Measurements from ENCODE around the gene NSMF. TPM values are rescaled to one million over a fixed set of nuclear protein-coding genes. Genes with fewer than 3 reads are reported as not detected.
"Not testable (repeated sequence)": the region's sequence is repeated elsewhere in the genome, so short reads cannot be mapped to it uniquely, and the experiment has no call there.

NSMF gene
- total RNA-seq, 1 experiment from 2014 or later: 52.7 TPM

DNA sequence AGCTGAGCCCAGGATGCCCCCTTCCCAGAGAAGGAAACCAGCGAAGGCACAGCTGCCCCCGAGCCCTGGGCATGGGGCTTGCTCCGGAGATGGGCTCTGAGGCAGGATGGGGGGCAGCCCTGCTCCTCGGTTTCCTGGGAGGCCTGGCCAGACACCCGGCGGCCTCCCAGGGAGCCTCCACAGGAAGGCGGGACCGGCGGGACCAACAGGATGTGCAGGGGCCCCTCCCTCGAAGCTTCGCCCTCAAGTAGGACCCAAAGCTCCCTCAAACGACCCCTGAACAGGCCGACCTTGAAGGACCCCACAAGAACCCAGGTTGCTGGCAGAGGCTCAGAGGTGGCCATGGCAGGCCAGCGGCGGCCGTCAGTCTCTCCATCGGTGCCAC, 47.9 kb downstream of the NSMF start:
- peaks cover 27% of the 10 kb centered on the region for H3K4me1 ChIP-seq (ENCODE audit: insufficient read depth, low read length, poor library complexity, severe bottlenecking)
- BruUV-seq (replicated peaks): no TSS peak
- H3K9me3 ChIP-seq (ENCODE audit: low read depth, low read length, poor library complexity, severe bottlenecking): no peaks in the 10 kb centered on the region
- H3K27ac ChIP-seq (ENCODE audit: low read depth, low read length, poor library complexity, severe bottlenecking): peak overlapping the region; percentile 5
- POLR2A ChIA-PET (ENCODE audit: low non-redundant PET): no interaction called here
- no peak overlapping the region for H3K4me3 ChIP-seq (ENCODE audit: low read depth, low read length, poor library complexity, severe bottlenecking)
- DNase-seq (ENCODE audit: low spot score): no peak
- no peaks in the 10 kb centered on the region for H3K27me3 ChIP-seq (replicated peaks; ENCODE audit: insufficient read depth, low read depth, low read length, poor library complexity)
- no peaks in the 10 kb centered on the region for H3K36me3 ChIP-seq (ENCODE audit: insufficient read depth, low read length, poor library complexity, severe bottlenecking)
- intact Hi-C loops (cut with micrococcal nuclease; ENCODE audit: unreplicated experiment): no loop called here
- CTCF ChIA-PET: no interaction called here
- TF ChIP-seq, protein P1, sequence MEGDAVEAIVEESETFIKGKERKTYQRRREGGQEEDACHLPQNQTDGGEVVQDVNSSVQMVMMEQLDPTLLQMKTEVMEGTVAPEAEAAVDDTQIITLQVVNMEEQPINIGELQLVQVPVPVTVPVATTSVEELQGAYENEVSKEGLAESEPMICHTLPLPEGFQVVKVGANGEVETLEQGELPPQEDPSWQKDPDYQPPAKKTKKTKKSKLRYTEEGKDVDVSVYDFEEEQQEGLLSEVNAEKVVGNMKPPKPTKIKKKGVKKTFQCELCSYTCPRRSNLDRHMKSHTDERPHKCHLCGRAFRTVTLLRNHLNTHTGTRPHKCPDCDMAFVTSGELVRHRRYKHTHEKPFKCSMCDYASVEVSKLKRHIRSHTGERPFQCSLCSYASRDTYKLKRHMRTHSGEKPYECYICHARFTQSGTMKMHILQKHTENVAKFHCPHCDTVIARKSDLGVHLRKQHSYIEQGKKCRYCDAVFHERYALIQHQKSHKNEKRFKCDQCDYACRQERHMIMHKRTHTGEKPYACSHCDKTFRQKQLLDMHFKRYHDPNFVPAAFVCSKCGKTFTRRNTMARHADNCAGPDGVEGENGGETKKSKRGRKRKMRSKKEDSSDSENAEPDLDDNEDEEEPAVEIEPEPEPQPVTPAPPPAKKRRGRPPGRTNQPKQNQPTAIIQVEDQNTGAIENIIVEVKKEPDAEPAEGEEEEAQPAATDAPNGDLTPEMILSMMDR (conservative IDR thresholded peaks at IDR 0.05; ENCODE audit: low read depth, low read length): no peak
- TF ChIP-seq EZH2 (IDR thresholded peaks at IDR 0.05; ENCODE audit: borderline replicate concordance, low read depth, low read length, poor library complexity, severe bottlenecking): no peak

DNA sequence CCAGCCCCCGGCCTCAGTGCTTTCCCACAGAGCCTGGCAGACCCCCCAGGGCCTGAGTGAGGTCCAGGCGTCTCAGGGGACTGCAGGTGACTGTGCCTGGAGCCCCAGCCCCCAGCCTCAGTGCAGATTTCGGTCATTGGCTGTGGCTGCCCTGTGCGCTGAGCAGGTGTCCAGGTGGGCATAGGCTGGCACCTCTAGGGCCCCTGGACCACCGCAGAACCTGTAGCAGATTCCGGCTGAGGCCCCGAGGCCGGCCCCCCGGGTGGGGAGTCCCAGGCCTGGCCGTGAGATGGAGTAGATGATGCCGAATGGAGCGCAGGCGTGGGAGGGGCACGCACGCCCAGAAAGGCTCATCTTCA, 48.3 kb downstream of the NSMF start:
- no peak overlapping the region for H3K4me3 ChIP-seq (ENCODE audit: low read depth, low read length, poor library complexity, severe bottlenecking)
- ChIA-PET CTCF (no interaction called here), POLR2A (ENCODE audit: low non-redundant PET) (no interaction called here)
- intact Hi-C loops (cut with micrococcal nuclease; ENCODE audit: unreplicated experiment): no loop called here
- BruUV-seq (replicated peaks): no TSS peak
- peak overlapping the region; percentile 5 for H3K27ac ChIP-seq (ENCODE audit: low read depth, low read length, poor library complexity, severe bottlenecking)
- no peaks in the 10 kb centered on the region for H3K9me3 ChIP-seq (ENCODE audit: low read depth, low read length, poor library complexity, severe bottlenecking)
- TF ChIP-seq EZH2 (IDR thresholded peaks at IDR 0.05; ENCODE audit: borderline replicate concordance, low read depth, low read length, poor library complexity, severe bottlenecking): no peak
- TF ChIP-seq, protein P1 (conservative IDR thresholded peaks at IDR 0.05; ENCODE audit: low read depth, low read length): no peak
- H3K27me3 ChIP-seq (replicated peaks; ENCODE audit: insufficient read depth, low read depth, low read length, poor library complexity): no peaks in the 10 kb centered on the region
- H3K4me1 ChIP-seq (ENCODE audit: insufficient read depth, low read length, poor library complexity, severe bottlenecking): peaks cover 27% of the 10 kb centered on the region
- H3K36me3 ChIP-seq (ENCODE audit: insufficient read depth, low read length, poor library complexity, severe bottlenecking): no peaks in the 10 kb centered on the region
- DNase-seq (ENCODE audit: low spot score): no peak

DNA sequence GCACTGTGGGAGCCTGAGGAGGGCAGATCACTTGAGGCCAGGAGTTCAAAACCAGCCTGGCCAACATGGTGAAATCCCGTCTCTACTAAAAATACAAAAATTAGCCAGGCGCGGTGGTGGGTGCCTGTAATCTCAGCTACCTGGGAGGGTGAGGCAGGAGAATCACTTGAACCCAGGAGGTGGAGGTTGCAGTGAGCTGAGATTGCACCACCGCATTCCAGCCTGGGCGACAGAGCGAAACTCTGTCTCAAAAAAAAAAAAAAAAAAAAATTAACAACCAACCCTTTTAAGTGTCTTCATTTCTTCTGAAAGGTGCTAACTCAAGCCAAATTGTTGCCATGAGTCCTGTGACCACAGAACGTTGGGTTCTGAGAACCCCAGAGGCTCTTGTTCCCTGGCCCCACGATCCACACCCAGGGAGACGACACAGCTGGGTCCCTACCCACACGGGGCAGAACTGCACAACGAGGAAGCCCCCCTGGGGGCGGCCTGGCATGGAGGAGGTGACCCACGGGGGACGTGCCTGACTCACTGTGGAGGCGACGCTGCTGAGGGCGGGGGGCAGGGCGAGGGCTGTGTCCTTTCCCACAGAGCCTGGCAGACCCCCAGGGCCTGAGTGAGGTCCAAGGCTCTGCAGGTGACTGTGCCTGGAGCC, 48.8 kb downstream of the NSMF start:
- CTCF ChIA-PET; H3K9me3 ChIP-seq (ENCODE audit: low read depth, low read length, poor library complexity, severe bottlenecking); H3K27ac ChIP-seq (ENCODE audit: low read depth, low read length, poor library complexity, severe bottlenecking); POLR2A ChIA-PET (ENCODE audit: low non-redundant PET); H3K27me3 ChIP-seq (replicated peaks; ENCODE audit: insufficient read depth, low read depth, low read length, poor library complexity); BruUV-seq (replicated peaks); H3K4me3 ChIP-seq (ENCODE audit: low read depth, low read length, poor library complexity, severe bottlenecking); intact Hi-C loops (cut with micrococcal nuclease; ENCODE audit: unreplicated experiment); H3K36me3 ChIP-seq (ENCODE audit: insufficient read depth, low read length, poor library complexity, severe bottlenecking); DNase-seq (ENCODE audit: low spot score): not testable (repeated sequence)
- peaks cover 27% of the 10 kb centered on the region for H3K4me1 ChIP-seq (ENCODE audit: insufficient read depth, low read length, poor library complexity, severe bottlenecking)

DNA sequence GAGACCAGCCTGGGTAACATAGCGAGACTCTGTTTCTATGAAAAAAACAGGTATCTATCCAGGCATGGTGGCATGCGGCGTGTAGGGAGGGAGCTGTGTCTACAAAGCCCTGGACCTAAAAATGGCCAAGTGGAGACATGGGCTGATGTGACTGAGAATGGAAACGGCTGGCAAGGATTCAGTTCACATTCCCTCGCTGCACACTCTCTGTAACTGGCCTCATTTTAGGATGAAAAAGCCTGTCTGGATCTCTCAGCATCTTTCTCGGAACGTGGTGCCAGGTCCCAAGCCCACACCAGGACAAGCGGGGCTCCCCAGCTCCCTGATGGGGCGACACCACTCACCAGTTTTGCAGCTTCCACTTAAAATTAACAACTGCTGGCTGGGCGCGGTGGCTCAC, 49.6 kb downstream of the NSMF start:
- peaks cover 27% of the 10 kb centered on the region for H3K4me1 ChIP-seq (ENCODE audit: insufficient read depth, low read length, poor library complexity, severe bottlenecking)
- no TSS peak for BruUV-seq (replicated peaks)
- TF ChIP-seq, protein P1 (conservative IDR thresholded peaks at IDR 0.05; ENCODE audit: low read depth, low read length): no peak
- TF ChIP-seq EZH2 (IDR thresholded peaks at IDR 0.05; ENCODE audit: borderline replicate concordance, low read depth, low read length, poor library complexity, severe bottlenecking): no peak
- intact Hi-C loops (cut with micrococcal nuclease; ENCODE audit: unreplicated experiment): loop anchor here (2.0 kb wide), 1 partner anchor 115 kb away; no protein-coding TSS in a partner anchor
- H3K27ac ChIP-seq (ENCODE audit: low read depth, low read length, poor library complexity, severe bottlenecking): no peak overlapping the region
- no peaks in the 10 kb centered on the region for H3K36me3 ChIP-seq (ENCODE audit: insufficient read depth, low read length, poor library complexity, severe bottlenecking)
- no peak for DNase-seq (ENCODE audit: low spot score)
- no peaks in the 10 kb centered on the region for H3K9me3 ChIP-seq (ENCODE audit: low read depth, low read length, poor library complexity, severe bottlenecking)
- ChIA-PET CTCF (no interaction called here), POLR2A (ENCODE audit: low non-redundant PET) (interaction anchor here (0.8 kb wide), 1 partner anchor 305 kb away, joined by 3 read pairs; no protein-coding TSS in a partner anchor)
- no peak overlapping the region for H3K4me3 ChIP-seq (ENCODE audit: low read depth, low read length, poor library complexity, severe bottlenecking)
- H3K27me3 ChIP-seq (replicated peaks; ENCODE audit: insufficient read depth, low read depth, low read length, poor library complexity): no peaks in the 10 kb centered on the region
